Measurements from ENCODE around the gene PTPRM.

PTPRM gene

GRCh38 chr18:7760967-7761948, 194.1 kb downstream of the PTPRM start:
- DNase-seq: no peak

GRCh38 chr18:7764405-7764804, 197.3 kb downstream of the PTPRM start:
- no peak for DNase-seq

DNA sequence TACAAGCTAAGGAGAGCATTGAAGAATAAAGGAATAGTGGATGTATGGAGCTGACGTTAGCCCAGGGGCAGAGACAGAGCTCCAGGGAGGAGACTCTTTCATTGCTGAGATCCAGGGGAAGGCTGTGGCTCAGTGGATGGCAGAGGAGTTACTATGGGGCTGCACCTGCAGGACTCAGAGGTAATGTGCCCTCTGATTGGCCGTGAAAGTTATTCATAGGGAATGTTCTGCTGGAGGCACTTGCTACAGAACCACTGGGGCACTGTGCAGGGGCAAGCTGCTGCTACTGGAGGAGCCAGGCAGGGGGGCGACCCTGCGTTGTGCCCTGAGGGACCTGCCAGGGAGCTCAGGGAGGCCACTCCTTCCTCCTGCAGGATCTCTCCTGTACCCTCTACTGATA, 199.2 kb downstream of the PTPRM start:
- DNase-seq: no peak

GRCh38 chr18:7766817-7767216, 199.7 kb downstream of the PTPRM start:
- DNase-seq: no peak

- no peak for DNase-seq
Measured at GRCh38 chr18:7770908-7771307, 203.8 kb downstream of the PTPRM start.

DNA sequence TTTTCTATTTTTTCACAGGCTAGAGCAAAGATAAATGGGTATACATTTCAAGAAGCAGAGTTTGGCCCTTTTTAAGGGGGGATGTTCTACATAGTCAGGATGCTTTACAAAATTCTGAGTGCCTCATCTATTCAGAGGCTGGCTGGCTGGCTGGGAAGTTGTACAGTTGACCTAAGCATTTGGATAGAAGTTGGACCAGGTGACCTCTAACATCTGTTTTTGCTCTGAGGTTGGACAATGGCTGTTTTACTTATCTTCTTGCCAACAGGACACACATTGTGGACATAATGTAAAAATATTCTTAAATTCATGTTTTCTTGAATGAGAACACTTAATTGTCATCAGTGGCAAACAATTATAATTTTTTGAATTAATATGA, 205.4 kb downstream of the PTPRM start:
- no peak for DNase-seq

DNA sequence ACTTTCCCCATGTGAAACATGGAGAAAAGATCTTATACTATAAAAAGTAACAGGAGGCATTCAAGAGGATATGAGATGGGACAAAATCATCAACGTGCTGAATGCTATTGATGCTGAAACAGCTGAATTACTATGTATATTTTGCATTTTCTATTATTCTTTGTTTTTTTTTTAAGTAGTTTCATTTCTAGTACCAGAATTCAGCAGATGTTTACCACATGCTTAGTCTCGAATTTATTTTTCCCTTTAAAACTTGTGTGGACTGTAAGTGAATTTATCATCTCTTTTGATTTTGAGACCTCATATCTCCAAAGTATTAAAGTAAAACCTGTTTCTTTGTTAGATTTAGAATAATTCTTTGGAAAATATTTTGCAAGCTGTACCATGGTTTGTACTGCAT, 205.8 kb downstream of the PTPRM start:
- DNase-seq: no peak

GRCh38 chr18:7775128-7775527, 208.0 kb downstream of the PTPRM start:
- no peak for DNase-seq

DNA sequence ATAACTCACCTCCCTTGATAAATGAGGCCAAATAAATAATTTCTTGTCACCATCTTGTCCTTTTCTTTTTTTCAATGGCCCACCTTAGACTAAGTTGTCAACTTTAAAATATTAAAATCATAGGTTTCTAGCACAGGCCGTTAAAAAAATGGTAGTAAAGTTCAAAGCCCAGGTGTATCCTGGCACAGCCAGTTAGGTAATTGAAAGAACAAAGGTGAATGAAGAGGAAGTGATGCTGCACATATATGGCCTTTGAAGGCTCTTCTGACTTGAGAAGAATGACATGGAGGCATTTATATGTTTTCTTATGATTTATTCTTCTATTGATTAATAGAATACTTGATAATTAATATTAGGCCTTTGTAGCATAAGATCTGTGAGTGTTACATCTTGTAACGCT, 208.7 kb downstream of the PTPRM start:
- no peak for DNase-seq

DNA sequence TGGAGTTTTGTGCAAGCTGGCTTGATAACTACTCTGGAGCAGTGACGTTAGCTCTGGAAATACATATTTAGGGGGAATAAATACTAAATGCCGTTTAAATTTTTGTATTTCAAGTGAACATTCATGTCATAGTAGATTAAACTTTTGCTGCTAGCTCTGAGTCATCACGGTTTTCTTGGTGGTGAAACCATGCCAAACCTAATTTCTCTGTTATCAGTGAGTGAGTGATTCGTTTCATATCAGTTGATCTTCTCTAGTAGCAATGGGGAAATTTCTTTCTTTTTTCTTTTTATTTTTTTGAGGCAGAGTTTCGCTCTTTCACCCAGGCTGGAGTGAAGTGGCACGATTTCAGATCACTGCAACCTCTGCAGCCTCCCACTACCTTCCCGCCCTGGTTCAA, 211.1 kb downstream of the PTPRM start:
- no peak for DNase-seq

- DNase-seq: no peak
Measured at GRCh38 chr18:7779211-7779610, 212.1 kb downstream of the PTPRM start.

DNA sequence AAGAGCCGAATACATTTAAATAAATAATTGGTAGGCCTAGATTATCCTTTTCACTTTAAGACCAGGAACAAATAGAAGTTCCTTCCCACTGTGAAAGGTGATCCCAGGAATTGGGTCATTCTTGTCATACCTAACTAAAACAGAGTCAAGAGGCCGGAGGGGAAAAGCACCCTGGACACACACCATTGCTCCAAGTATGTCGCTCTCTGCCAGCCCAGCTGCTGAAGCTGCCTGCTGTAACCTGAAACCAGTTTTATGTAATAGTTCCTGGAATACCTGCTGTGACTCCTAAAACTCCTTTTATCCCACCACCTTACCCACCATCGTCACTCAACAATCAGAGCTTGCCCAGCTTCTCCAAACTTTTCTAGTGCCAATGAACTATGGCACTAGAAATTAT, 217.1 kb downstream of the PTPRM start:
- no peak for DNase-seq

DNA sequence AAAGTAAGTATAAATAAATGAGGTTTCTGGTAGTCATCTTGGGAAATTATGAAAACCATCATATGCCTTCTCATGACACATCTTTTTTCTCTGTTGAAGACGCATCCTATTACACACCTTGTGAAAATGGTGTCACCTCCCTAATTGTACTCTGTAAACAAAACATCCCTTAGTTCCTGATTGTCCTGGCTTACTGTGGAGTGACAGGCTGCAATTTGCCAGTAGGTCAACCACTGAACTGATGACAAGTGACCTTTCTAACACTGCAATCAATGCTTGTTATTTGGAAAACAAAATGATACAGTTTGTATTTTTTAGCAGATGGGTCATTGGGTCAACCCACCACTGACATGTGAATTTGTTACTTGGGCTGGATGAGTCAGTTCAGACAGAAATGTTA, 219.5 kb downstream of the PTPRM start:
- no peak for DNase-seq

DNA sequence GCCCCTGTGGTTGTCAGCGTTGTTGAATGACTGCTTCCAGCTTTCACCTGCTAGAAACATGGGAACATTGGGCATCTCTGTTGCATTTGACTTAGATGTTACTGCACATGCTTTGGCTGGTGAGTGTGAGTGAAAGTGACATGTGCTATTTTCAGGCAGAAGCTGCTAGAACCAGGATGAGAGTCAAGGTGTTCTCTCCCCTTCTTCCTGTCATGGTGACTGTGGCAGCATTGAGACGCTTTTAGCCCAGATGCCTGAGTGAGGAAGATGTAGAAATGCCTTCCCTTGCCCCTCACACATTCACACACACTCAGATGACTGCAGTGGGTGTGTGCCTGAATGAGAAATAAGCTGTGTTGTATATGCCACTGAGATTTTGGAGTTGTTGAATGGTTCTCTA, 220.2 kb downstream of the PTPRM start:
- no peak for DNase-seq

DNA sequence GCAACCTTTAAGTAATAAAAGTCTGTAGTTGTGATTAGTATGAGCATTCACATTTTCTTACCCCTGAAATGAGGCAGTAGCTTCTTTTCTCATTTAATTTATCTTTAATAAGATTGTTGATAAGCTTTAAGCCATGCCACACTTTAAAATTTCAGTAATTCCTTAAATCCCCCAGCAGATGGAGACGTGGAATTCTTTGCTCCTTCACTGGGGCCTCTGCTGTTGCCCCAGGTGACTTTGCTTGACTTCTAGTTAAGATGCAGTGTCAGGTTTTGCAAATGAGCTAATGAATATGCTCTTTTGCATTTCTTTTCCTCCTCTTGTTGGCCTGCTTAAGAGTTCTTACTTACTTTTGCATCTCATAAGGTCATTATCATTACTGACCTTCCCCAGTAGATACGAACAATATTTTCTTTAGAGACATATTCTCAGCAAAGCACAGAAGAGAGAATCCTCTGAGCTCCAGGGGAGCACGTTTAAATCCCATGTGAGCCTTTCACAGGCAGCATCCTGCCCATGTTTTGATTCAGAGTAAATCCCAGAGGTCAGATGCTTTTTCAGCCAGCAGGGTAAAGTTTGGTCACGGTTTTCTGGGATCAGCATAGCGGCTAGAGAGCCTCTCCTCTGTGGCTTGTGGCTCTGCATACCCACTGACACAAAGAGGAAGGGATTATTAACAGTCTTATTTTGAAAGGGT, 222.9 kb downstream of the PTPRM start:
- DNase-seq: peak; percentile 30

DNA sequence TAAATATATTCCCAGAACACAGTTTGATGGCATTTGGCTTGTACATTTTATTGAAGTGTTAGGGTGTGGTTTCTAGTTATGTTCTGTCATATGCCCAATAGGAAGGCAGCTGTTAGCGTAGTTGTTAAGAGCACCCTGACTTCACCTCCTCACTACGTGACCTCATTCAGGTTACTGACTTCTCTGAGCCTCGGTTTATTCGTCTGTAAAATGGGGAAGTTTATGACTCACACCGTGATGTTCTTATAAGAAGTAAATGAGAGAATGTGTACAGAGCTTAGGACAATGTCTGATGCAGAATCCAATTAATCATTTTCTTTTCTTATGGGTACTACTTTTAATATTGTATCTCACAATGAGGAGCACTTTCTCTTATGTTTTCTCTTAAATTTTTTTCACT, 226.0 kb downstream of the PTPRM start:
- no peak for DNase-seq

DNA sequence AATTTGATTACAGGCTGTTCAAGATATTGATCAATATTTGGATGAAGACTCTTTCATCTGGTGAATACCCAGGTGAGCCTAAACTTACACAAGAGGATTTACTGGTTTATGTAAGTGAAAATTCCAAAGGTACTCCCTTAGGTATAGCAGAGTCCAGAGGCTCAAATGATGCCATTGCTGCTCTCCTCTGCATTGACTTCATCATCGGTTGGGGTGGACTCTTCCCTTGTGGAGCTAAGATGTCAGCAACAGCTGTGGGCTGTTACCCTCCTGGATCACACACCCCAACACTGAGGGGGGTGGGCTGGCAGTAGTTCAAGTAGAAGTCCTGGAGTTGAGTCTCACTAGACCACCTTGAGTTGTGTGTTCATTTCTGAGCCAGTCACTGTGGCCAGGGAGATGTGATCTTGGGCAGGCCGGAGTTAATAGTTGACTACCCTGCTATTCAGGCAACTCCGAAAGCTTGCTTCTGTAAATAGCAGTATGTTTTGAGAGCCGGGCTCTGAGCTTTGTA, 236.9 kb downstream of the PTPRM start:
- no peak for DNase-seq

DNA sequence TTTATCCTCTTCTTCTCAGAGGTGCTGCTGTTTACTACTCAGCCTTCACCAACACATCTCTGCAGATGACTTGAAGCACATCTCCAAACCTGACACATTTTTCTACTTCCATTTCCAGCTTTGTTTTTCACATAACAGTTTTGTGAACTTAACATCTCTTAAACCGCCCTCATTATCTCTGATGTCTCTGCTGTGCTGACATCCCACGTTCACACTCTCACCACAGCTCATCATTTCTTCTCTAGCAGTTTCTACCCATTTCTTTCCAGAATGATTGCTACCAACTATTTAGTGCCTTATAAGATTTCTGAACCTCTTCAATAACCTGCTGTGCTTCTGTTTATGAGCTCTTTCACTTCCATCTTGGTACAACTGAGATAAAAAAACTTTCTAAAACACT, 238.0 kb downstream of the PTPRM start:
- no peak for DNase-seq

DNA sequence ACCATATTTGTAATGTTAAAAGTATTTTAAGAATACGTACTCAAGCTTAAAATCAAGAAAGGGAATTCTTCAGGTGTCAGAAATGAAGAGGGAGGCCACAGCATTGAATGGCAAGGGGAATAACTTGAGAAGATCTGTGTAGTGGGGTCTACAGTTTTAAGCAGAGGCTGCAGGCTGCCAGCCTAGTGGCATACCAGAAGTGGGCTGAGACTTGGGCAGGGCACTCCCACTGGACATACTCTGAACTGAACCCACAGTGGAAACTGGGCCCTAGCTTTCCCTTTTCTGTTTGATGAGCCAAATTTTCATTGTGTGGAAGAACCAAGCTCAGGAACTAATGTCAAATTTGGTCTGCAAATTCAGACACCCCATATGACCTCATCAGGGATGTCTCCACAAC, 238.8 kb downstream of the PTPRM start:
- no peak for DNase-seq

- DNase-seq: no peak
Measured at GRCh38 chr18:7807936-7808453, 240.9 kb downstream of the PTPRM start.

DNA sequence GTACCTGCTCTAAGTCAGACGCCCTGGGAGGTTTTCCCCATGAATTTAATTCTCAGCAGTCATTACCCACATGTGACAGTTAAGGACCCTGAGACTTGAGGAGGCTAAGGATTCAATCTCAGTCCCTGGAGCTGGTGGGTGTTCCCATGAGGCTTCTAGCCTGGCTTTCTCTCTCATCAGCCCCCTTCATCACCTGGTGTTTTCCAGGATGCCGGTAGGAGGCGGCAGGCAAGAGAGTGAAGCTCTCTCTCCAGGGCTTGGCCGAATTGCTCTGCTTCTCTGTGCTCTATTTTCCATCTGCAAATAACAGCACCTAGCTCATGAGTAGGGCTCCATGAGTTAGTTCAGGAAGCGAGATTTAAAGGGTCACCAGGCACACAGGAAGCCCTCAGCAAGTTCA, 241.9 kb downstream of the PTPRM start:
- no peak for DNase-seq

- no peak for DNase-seq
Measured at GRCh38 chr18:7809455-7809854, 242.3 kb downstream of the PTPRM start.

DNA sequence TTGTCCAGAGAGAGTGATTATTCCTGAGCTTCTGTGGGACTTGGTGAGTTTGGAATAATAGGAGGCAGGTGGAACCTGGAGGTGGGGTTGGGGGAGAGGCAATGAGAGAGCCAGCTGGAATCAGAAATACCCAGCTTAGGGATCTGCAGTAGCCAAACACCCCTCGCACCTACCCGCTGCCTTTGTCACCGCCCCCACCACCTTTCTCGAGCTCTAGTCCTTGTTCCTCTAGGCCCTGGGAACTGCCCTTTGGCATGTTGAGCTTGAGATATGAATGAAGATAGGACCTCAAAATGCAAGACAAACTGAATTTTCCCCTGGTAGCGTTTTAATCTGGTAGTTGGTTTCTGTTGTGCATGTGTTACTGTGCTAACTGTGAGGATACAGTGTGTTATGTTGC, 242.9 kb downstream of the PTPRM start:
- no peak for DNase-seq

All from NCI-H1417 treated with DMSO at 0.1 percent for 48 hours (cell line).